ENCODE results near the gene KREMEN2.
"Not testable (repeated sequence)": the region's sequence is repeated elsewhere in the genome, so short reads cannot be mapped to it uniquely, and the experiment has no call there.

The KREMEN2 gene

GRCh38 chr16:2963723-2964474 is at the start of gene KREMEN2:
Gene KREMEN2 (plus strand): TSS chr16:2964275. CDS start chr16:2964521, 246 bp downstream.
- no peak for DNase-seq

- DNase-seq = no peak
These were observed 48.7 kb upstream of the KREMEN2 start for GRCh38 chr16:2915196-2915929.

- peak; percentile 82 for DNase-seq
These were observed 44.4 kb upstream of the KREMEN2 start for GRCh38 chr16:2919511-2920255.

GRCh38 chr16:2923481-2923880 is 40.6 kb upstream of the KREMEN2 start:
- no peak for DNase-seq

GRCh38 chr16:2924901-2925755 is 38.9 kb upstream of the KREMEN2 start:
- no peak for DNase-seq

- no peak for DNase-seq
These were observed 38.0 kb upstream of the KREMEN2 start for GRCh38 chr16:2925951-2926649.

- DNase-seq = no peak
These were observed 37.5 kb upstream of the KREMEN2 start for GRCh38 chr16:2926650-2926999.

GRCh38 chr16:2927010-2927646 is 36.9 kb upstream of the KREMEN2 start:
- peak; percentile 96 for DNase-seq

GRCh38 chr16:2928151-2928550 is 35.9 kb upstream of the KREMEN2 start:
- DNase-seq = not testable (repeated sequence)

GRCh38 chr16:2928796-2929195 is 35.3 kb upstream of the KREMEN2 start:
- no peak for DNase-seq

- DNase-seq = no peak
These were observed 34.4 kb upstream of the KREMEN2 start for GRCh38 chr16:2929693-2930092.

GRCh38 chr16:2930236-2930635 is 33.8 kb upstream of the KREMEN2 start:
- DNase-seq = no peak

- DNase-seq = not testable (repeated sequence)
These were observed 32.7 kb upstream of the KREMEN2 start for GRCh38 chr16:2931231-2931914.

- no peak for DNase-seq
These were observed 30.9 kb upstream of the KREMEN2 start for GRCh38 chr16:2933136-2933535.

- no peak for DNase-seq
These were observed 30.4 kb upstream of the KREMEN2 start for GRCh38 chr16:2933701-2934100.

- no peak for DNase-seq
These were observed 29.6 kb upstream of the KREMEN2 start for GRCh38 chr16:2934450-2934849.

GRCh38 chr16:2936436-2937011 is 27.6 kb upstream of the KREMEN2 start:
- DNase-seq = no peak

- DNase-seq = no peak
These were observed 26.9 kb upstream of the KREMEN2 start for GRCh38 chr16:2937170-2937569.

- no peak for DNase-seq
These were observed 25.9 kb upstream of the KREMEN2 start for GRCh38 chr16:2938206-2938605.

GRCh38 chr16:2939968-2940367 is 24.1 kb upstream of the KREMEN2 start:
- no peak for DNase-seq

- no peak for DNase-seq
These were observed 22.0 kb upstream of the KREMEN2 start for GRCh38 chr16:2942045-2942444.

All from hematopoietic multipotent progenitor cell treated with erythropoietin and hydrocortisone succinate and interleukin-3 and kit ligand, for 6 days (in vitro differentiated cells).